Mesodermal cell (in vitro differentiated cells): Measurements from ENCODE around the gene ABCB11.
"Not testable (repeated sequence)": the region's sequence is repeated elsewhere in the genome, so short reads cannot be mapped to it uniquely, and the experiment has no call there.

ENCODE experiments used
- H3K27ac ChIP-seq: 2 replicates; pipeline ENCODE4 v1.7.0; 2013; ENCODE audit warnings: mild to moderate bottlenecking, low read depth, low read length, moderate library complexity; ENCODE audit not compliant: severe bottlenecking
- H3K36me3 ChIP-seq: 2 replicates; pipeline ENCODE4 v1.7.1; 2013; ENCODE audit warnings: mild to moderate bottlenecking, low read length, moderate library complexity; ENCODE audit not compliant: control insufficient read depth, insufficient read depth
- H3K4me1 ChIP-seq: one replicate; pipeline ENCODE4 v1.7.1; 2013; ENCODE audit warnings: mild to moderate bottlenecking, low read length; ENCODE audit not compliant: insufficient read depth, control insufficient read depth, poor library complexity, severe bottlenecking
- H3K4me3 ChIP-seq: 2 replicates; pipeline ENCODE4 v1.7.0; 2013; ENCODE audit warnings: low read length, control low read depth, mild to moderate bottlenecking; ENCODE audit not compliant: insufficient read depth, poor library complexity, severe bottlenecking; ENCODE audit errors: extremely low read depth
- H3K9me3 ChIP-seq: 2 replicates; pipeline ENCODE4 v1.7.1; 2013; ENCODE audit warnings: mild to moderate bottlenecking, low read length, moderate library complexity; ENCODE audit not compliant: control insufficient read depth
- WGBS, 2 experiments: methylation state at CpG; one replicate each; pipeline ENCODE4 v1.1.5; 2013; ENCODE audit warnings: missing lambda C conversion rate in 2 of 2; ENCODE audit not compliant: insufficient coverage in 2 of 2; 5-methylcytosine and 5-hydroxymethylcytosine counted together

Gene ABCB11

DNA sequence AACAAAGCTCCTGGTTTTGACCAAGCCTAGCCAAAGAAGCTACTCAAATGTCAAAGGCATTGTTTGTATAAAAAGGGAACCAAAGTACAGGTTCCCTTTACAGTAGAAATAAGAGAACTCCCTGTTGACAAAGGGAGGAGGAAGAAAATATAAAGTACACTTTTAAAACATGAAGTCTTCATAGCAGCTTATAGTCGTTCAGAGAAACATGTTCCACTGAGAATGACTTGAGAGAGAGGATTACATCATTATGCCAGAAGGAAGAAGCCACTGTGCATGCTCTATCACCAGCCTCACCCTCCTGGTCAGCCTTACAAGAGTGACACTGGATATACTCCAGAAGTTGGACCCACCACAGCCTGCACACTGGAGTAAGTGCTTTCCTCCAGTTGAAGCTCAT lies 35.8 kb upstream of the ABCB11 start:
- no peak overlapping the region for H3K4me3 ChIP-seq
- H3K36me3 ChIP-seq, result no peaks in the 10 kb centered on the region
- no CpG with 5 or more reads among the region's 1 CpG for WGBS, 2 experiments
- H3K9me3 ChIP-seq, result no peaks in the 10 kb centered on the region
- no peak overlapping the region for H3K27ac ChIP-seq
- no peaks in the 10 kb centered on the region for H3K4me1 ChIP-seq

DNA sequence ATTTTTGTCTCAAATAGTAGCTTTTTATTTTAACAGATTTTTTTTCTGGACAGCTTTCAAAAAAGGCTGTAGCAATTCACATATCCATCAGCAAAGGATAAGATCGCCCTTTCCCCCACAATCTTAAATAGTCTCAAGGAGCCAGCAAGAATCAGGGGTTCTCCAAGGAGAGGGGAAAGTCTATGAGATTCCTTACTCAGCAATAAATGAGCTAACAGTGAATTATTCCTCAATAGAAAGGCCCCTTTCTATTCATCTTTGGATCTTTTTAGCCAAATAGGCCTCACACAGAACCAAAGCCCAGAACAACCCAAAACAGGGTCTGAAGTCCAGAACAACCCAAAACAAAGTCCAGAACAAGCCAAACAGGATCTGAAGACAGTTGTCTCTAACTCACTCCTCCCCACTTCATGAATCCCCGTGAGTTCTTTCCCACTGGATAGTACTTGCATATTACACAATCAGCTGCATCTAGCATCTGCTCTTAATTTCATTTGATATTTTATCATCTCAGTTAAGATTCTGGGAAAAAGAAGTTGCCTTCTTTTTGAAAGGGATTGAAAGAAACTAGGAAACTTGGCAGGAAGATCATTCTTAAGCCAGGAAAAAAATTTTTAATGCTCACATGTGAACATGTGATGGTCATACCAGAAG lies 34.9 kb upstream of the ABCB11 start:
- 89% methylated on average over 1 of the region's 2 CpGs; no CpG with 5 or more reads in 1 of the 2 experiments for WGBS, 2 experiments
- Histone ChIP-seq H3K9me3 (no peaks in the 10 kb centered on the region), H3K4me3 (no peak overlapping the region), H3K27ac (no peak overlapping the region), H3K4me1 (no peaks in the 10 kb centered on the region), H3K36me3 (no peaks in the 10 kb centered on the region)

DNA sequence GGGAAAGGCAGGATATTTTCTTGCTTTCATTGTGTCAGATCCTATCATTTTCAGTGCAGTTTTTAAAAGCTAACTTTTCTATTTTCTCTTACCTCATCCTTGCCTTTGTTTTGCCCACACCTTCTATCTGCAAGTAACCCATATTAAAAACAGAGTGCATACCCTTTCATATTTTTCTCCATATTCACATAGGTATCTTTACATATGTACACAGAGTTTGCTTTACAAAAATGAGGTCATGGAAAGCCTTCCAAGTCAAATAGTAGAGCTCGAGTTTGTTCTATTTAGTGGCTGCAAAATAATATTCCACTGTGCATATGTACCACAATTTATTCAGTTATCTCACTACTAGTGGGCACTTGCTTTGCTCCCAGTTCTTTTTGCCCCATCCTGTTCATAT lies 34.3 kb upstream of the ABCB11 start:
- Histone ChIP-seq H3K4me1 (no peaks in the 10 kb centered on the region), H3K9me3 (no peaks in the 10 kb centered on the region), H3K27ac (no peak overlapping the region), H3K36me3 (no peaks in the 10 kb centered on the region), H3K4me3 (no peak overlapping the region)
- 100% methylated on average over 1 of the region's 1 CpG; no CpG with 5 or more reads in 1 of the 2 experiments for WGBS, 2 experiments

DNA sequence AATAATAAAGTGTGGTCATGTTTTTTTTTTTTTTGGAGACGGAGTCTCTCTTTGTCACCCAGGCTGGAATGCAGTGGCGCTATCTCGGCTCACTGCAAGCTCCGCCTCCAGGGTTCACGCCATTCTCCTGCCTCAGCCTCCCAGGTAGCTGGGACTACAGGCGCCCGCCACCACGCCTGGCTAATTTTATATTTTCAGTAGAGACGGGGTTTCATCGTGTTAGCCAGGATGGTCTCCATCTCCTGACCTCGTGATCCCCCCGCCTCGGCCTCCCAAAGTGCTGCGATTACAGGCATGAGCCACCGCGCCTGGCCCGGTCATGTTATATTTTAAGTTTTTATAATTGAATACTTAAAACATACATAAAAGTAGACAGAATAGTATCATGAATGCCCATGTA lies 33.1 kb upstream of the ABCB11 start:
- H3K4me3 ChIP-seq, H3K36me3 ChIP-seq, H3K27ac ChIP-seq, H3K9me3 ChIP-seq, H3K4me1 ChIP-seq: not testable (repeated sequence)
- WGBS, 2 experiments, result 98% methylated on average over 10 to 12 of the region's 17 CpGs

DNA sequence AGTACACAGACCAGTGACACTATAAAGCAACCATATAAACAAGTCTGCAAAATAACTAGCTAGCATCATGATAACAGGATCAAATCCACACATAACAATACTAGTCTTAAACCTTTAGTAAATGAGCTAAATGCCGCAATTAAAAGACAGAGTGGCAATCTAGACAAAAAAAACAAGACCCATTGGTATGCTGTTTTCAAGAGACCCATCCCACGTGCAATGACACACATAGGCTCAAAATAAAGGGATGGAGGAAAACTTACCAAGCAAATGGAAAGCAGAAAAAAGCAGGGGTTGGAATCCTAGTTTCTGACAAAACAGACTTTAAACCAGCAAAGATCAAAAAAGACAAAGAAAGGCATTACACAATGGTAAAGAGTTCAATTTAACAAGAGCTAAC lies 23.5 kb upstream of the ABCB11 start:
- 80% methylated on average over 1 of the region's 2 CpGs; no CpG with 5 or more reads in 1 of the 2 experiments for WGBS, 2 experiments
- peaks cover 11% of the 10 kb centered on the region for H3K9me3 ChIP-seq
- H3K4me1 ChIP-seq, H3K27ac ChIP-seq, H3K36me3 ChIP-seq, H3K4me3 ChIP-seq: not testable (repeated sequence)

DNA sequence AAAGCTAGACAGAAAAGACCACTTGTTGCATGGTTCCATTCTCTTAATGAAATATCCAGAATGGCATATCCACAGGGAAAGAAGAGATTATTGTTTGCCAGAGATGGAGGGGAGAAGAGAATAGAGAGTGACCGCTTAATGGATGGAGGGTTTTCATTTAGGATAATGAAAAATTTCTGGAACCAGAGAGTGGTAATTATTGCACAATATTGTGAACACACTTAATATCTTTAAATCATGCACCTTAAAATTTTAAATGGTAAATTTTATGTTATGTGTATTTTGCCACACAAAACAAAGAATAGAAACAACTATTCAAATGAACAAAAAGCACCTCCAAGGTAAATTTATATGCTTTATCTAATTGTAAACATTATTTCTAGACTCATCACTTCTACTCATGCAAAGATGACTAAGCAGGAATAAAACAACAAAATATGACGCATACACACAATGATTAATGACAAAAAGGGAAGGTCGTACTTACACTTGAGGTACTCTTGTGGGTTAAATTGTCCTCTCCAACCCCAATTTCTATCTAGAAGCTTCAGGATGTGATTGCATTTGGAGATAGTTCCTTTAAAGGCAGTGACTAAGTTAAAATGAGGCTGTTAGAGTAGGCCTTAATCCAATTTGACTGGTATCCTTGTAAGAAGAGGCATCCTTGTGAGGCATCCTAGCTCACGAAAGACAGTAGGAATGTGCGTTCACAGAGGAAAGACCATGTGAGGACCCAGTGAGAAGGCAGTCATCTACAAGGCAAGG lies 19.5 kb upstream of the ABCB11 start:
- no peaks in the 10 kb centered on the region for H3K4me1 ChIP-seq
- H3K4me3 ChIP-seq, result no peak overlapping the region
- no peaks in the 10 kb centered on the region for H3K36me3 ChIP-seq
- peaks cover 7% of the 10 kb centered on the region for H3K9me3 ChIP-seq
- no peak overlapping the region for H3K27ac ChIP-seq
- 95 to 100% methylated on average over 2 of the region's 5 CpGs for WGBS, 2 experiments

DNA sequence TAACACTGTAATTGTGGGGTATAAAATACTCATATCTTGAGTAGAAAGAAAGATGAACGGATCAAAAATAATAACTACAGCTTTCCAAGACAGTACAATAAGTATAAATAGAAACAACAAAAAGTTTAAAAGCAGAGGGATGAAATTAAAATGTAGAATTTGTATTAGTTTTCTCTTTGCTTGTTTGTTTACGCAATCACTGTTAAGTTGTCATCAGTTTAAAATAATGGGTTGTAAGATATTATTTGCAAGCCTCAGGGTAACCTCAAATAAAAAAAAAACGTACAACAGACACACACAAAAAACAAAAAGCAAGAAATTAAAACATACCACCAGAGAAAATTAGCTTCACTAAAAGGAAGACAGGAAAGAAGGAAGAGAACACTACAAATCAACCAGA lies 18.0 kb upstream of the ABCB11 start:
- Histone ChIP-seq H3K36me3 (no peaks in the 10 kb centered on the region), H3K4me3 (no peak overlapping the region), H3K4me1 (no peaks in the 10 kb centered on the region), H3K9me3 (no peaks in the 10 kb centered on the region), H3K27ac (no peak overlapping the region)
- no CpG with 5 or more reads among the region's 3 CpGs for WGBS, 2 experiments

DNA sequence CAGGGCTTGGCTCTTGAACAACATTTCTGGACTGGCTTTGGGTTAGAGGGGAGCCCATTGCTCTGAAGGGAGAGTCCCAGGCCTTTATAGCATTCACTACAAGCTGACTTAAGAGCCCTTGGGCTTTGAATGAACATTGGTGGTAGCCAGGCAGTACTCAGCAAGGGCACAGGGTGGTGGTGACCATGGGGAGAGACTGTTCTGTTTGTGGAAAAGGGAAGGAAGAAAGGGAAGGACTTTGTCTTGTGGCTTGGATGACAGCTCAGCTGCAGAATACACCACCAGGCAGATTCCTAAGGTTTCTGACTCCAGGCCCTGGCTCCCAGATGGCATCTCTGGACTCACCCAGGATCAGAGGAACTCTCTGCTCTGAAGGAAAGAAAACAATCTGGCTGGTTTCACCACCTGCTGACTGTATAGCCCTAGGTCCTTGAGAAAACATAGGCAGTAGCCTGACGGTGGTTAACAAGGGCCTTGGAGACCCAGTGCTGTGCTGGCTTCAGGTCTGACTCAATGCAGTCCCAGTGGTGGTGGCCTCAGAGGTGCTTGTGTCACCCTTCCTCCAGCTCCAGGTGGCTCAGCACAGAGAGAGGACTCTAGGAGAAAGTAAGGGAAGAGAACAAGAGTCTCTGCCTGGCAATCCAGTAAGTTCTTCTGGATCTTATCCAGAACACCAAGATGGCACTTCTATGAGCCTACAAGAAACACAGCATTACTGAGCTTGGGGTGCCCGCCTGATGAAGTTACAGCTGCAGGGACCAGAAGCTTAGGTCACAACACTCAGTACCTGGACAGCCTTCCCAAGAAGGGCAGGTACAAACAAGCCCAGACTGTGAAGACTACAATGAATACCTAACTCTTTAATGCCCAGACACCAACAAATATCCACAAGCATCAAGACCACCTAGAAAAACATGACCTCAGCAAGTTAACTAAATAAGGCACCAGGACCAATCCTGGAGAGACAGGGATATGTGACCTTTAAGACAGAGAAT lies 16.4 kb upstream of the ABCB11 start:
- Histone ChIP-seq H3K4me1 (no peaks in the 10 kb centered on the region), H3K9me3 (peaks cover 13% of the 10 kb centered on the region), H3K36me3 (no peaks in the 10 kb centered on the region), H3K27ac (no peak overlapping the region), H3K4me3 (no peak overlapping the region)
- WGBS, 2 experiments, result 96 to 100% methylated on average over 2 of the region's 2 CpGs

DNA sequence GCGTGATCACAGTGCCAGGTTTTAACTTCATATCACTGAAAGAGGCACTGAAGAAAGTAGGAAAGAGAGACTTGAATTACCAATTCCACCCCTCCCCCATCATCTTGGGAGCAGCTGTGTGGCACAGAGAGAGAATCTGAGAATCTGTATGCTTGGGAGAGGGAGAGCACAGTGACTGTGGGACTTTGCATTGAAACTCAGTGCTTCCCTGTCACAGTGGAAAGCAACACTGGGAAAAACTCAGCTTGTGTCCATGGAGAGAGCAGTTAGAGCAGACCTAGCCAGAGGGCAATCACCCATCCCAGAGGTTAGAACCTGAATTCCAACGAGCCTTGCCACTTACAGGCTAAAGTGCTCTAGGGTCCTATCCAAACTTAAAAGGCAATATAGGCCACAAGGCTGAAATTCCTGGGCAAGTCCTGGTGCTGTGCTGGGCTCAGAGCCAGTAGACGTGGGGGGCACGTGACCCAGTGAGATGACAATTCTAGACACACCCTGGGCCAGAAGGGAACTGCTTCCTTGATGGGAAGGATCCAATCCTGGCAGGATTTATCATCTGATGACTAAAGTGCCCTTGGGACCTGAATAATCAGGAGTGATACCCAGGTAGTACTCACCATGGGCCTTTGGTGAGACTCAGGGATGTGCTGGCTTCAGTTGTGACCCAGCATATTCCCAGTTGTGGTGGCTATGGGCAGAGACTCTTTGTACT lies 15.5 kb upstream of the ABCB11 start:
- H3K4me1 ChIP-seq, result no peaks in the 10 kb centered on the region
- H3K4me3 ChIP-seq, result no peak overlapping the region
- H3K9me3 ChIP-seq, result peaks cover 18% of the 10 kb centered on the region
- no peaks in the 10 kb centered on the region for H3K36me3 ChIP-seq
- WGBS, 2 experiments, result 88 to 89% methylated on average over 2 to 3 of the region's 4 CpGs
- no peak overlapping the region for H3K27ac ChIP-seq

DNA sequence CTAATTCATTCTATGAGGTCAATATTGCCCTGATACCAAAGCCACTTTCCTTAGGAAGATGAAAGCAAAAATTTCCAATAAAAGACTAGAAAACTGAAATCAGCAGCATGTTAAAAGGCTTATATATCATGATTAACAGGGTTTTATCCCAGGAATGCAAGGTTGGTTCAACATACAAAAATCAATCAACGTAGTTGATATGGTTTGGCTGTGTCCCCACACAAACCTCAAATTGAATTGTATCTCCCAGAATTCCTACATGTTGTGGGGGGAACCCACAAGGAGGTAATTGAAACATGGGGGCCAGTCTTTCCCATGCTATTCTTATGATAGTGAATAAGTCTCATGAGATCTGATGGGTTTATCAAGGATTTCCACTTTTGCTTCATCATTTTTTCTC lies 11.7 kb upstream of the ABCB11 start:
- peaks cover 6% of the 10 kb centered on the region for H3K4me1 ChIP-seq
- H3K9me3 ChIP-seq, result peaks cover 18% of the 10 kb centered on the region
- H3K36me3 ChIP-seq, result no peaks in the 10 kb centered on the region
- no peak overlapping the region for H3K4me3 ChIP-seq
- no CpG with 5 or more reads among the region's 1 CpG for WGBS, 2 experiments
- H3K27ac ChIP-seq, result no peak overlapping the region
